ENCODE data around the gene RPA4. TPM values are rescaled to one million over a fixed set of nuclear protein-coding genes. Genes with fewer than 3 reads are reported as not detected.
"Not testable (repeated sequence)": the region's sequence is repeated elsewhere in the genome, so short reads cannot be mapped to it uniquely, and the experiment has no call there.

The RPA4 gene
- total RNA-seq, 1 donor from 2014 or later: 0.43 TPM

DNA sequence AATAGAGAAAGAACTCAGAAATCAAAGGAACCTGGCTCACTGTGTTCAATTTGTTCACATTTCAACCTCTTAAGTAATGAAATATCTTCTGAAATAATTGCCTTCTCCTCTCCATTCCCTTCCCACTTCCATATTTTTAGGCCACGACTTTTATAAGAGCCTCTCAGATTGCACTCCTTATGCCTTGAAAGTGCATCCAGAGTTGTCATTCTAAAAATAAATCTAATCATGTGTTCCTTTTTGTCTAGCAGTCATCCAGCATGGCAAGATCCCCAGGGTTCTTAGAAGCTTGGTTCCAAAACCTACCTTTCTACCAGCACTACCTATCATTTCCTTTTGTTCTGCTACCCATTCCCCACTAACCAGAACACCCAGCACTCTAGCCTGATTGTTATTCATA is 42.4 kb upstream of the RPA4 start:
- no peak overlapping the region for H3K27ac ChIP-seq
- no peaks in the 10 kb centered on the region for H3K36me3 ChIP-seq
- TF ChIP-seq, protein P1, sequence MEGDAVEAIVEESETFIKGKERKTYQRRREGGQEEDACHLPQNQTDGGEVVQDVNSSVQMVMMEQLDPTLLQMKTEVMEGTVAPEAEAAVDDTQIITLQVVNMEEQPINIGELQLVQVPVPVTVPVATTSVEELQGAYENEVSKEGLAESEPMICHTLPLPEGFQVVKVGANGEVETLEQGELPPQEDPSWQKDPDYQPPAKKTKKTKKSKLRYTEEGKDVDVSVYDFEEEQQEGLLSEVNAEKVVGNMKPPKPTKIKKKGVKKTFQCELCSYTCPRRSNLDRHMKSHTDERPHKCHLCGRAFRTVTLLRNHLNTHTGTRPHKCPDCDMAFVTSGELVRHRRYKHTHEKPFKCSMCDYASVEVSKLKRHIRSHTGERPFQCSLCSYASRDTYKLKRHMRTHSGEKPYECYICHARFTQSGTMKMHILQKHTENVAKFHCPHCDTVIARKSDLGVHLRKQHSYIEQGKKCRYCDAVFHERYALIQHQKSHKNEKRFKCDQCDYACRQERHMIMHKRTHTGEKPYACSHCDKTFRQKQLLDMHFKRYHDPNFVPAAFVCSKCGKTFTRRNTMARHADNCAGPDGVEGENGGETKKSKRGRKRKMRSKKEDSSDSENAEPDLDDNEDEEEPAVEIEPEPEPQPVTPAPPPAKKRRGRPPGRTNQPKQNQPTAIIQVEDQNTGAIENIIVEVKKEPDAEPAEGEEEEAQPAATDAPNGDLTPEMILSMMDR (IDR thresholded peaks at IDR 0.05): no peak
- H3K4me1 ChIP-seq: no peaks in the 10 kb centered on the region
- intact Hi-C loops (cut with DNase I): no loop called here
- no peaks in the 10 kb centered on the region for H3K27me3 ChIP-seq
- no peaks in the 10 kb centered on the region for H3K9me3 ChIP-seq
- no peak overlapping the region for H3K4me3 ChIP-seq
- no peak for DNase-seq (ENCODE audit: low spot score in 2 of 2)

GRCh38 chrX:96841866-96842265 is 41.8 kb upstream of the RPA4 start:
- intact Hi-C loops (cut with DNase I); H3K27ac ChIP-seq; DNase-seq (ENCODE audit: low spot score in 2 of 2); H3K27me3 ChIP-seq; H3K4me1 ChIP-seq; H3K9me3 ChIP-seq; H3K4me3 ChIP-seq; H3K36me3 ChIP-seq: not testable (repeated sequence)

DNA sequence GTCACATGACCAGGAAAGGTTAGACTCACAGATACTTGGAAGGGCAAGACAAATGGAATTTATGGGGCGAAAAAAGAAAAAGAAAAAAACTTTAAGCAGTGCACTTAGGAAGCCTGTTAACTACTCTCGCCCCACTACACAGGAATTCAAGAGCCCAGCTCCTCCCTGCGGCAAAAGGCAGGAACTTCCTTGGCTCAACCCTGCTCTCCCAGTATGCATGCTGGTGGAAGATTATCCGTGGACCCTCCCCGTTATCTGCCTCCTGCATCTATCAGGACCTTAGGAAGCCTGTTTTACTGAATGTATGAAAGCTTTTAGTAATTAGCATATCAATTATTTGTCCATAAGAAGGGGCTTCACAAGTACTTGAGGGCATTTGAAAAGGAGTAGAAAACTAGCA is 40.1 kb upstream of the RPA4 start:
- Histone ChIP-seq H3K36me3 (no peaks in the 10 kb centered on the region), H3K4me3 (no peak overlapping the region), H3K27me3 (no peaks in the 10 kb centered on the region), H3K4me1 (no peaks in the 10 kb centered on the region), H3K9me3 (no peaks in the 10 kb centered on the region), H3K27ac (no peak overlapping the region)
- intact Hi-C loops (cut with DNase I): no loop called here
- TF ChIP-seq, protein P1 (IDR thresholded peaks at IDR 0.05): peak in 1 of 3 experiments; percentile 6
- no peak for DNase-seq (ENCODE audit: low spot score in 2 of 2)

DNA sequence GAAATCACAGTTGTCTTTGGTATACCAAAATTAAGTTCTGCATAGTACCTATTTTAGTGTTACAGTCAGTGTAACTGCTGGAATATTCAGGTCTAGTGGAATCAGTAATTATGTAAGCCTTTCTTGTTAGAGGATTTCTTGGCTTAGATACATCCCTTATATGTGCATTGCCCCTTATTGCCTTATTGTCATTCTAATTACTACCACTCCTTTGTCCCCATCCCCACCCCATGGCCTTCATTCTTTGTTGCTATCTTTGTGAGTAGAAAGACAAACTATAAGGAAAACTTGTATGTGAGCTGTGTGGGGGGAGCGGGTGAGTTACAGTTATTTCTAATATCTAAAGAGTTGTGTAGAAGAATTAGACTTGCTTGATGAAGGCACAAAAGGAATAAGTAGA is 36.9 kb upstream of the RPA4 start:
- TF ChIP-seq, protein P1 (IDR thresholded peaks at IDR 0.05): no peak

GRCh38 chrX:96859422-96859821 is 24.3 kb upstream of the RPA4 start:
- H3K36me3 ChIP-seq; H3K9me3 ChIP-seq; H3K27ac ChIP-seq; intact Hi-C loops (cut with DNase I); H3K4me1 ChIP-seq; H3K27me3 ChIP-seq; H3K4me3 ChIP-seq; DNase-seq (ENCODE audit: low spot score in 2 of 2): not testable (repeated sequence)

More for the DNA sequence above, 36.9 kb upstream of the RPA4 start:
- intact Hi-C loops (cut with DNase I): no loop called here
- no peaks in the 10 kb centered on the region for H3K27me3 ChIP-seq
- no peaks in the 10 kb centered on the region for H3K9me3 ChIP-seq
- no peak for DNase-seq (ENCODE audit: low spot score in 2 of 2)
- no peak overlapping the region for H3K27ac ChIP-seq
- H3K4me1 ChIP-seq: no peaks in the 10 kb centered on the region
- H3K36me3 ChIP-seq: no peaks in the 10 kb centered on the region
- no peak overlapping the region for H3K4me3 ChIP-seq

GRCh38 chrX:96861218-96861617 is 22.5 kb upstream of the RPA4 start:
- Histone ChIP-seq H3K4me1 (no peaks in the 10 kb centered on the region), H3K9me3 (no peaks in the 10 kb centered on the region), H3K27ac (no peak overlapping the region), H3K36me3 (no peaks in the 10 kb centered on the region), H3K27me3 (no peaks in the 10 kb centered on the region), H3K4me3 (no peak overlapping the region)
- DNase-seq (ENCODE audit: low spot score in 2 of 2): no peak
- TF ChIP-seq, protein P1 (IDR thresholded peaks at IDR 0.05): no peak
- intact Hi-C loops (cut with DNase I): no loop called here

DNA sequence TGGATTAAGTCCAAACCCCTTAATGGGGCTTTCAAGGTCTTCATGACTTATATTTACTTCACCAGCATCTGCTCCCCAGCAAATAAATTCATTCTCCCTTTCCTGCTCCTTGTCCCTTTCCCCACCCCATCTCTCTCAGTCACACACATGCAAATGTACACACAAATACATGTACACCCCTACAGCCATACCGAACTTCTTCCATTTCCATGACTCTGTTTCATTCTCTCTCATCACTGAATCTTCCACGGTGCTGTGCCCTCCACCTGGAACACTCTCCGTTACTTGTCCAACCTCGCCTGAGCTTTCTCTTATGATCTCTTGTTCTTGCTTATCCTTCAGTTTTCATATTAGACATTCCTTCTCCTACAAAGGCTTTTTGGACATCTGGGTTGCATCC is 22.0 kb upstream of the RPA4 start:
- H3K4me3 ChIP-seq: no peak overlapping the region
- no peaks in the 10 kb centered on the region for H3K36me3 ChIP-seq
- H3K9me3 ChIP-seq: no peaks in the 10 kb centered on the region
- TF ChIP-seq, protein P1 (IDR thresholded peaks at IDR 0.05): no peak
- intact Hi-C loops (cut with DNase I): no loop called here
- no peaks in the 10 kb centered on the region for H3K4me1 ChIP-seq
- no peaks in the 10 kb centered on the region for H3K27me3 ChIP-seq
- H3K27ac ChIP-seq: no peak overlapping the region
- no peak for DNase-seq (ENCODE audit: low spot score in 2 of 2)

Data from ascending aorta (tissue), 2 donors.